HCT116 (cell line): ENCODE measurements around the gene C6orf62. TPM values are rescaled to one million over a fixed set of nuclear protein-coding genes. Genes with fewer than 3 reads are reported as not detected.

Source experiments
- ATAC-seq: fragments of 200-7000 bp; cut with Tn5 transposase; 2 replicates; pipeline ENCODE4 v1.9.1; 2020; ENCODE audit warnings: mild to moderate bottlenecking, moderate library complexity
- BruUV-seq: library from RNA; stranded (reverse); fragments of 400-500 nt; replicated peaks from 2 replicates; lab custom pipeline; 2021; lab: Mats Ljungman, UMichigan
- CTCF ChIA-PET: fragments of 300-600 bp; sonication (Branson Sonifier 250); formaldehyde crosslinking; loops from one replicate; lab custom pipeline; 2021; ENCODE audit warnings: antibody characterized with exemption; lab: Charles Lee
- POLR2A ChIA-PET: fragments of 300-600, 350-600 bp; sonication (Branson Sonifier 250); formaldehyde crosslinking; loops from one replicate; lab custom pipeline; 2021; ENCODE audit warnings: antibody characterized with exemption; lab: Charles Lee
- RAD21 ChIA-PET, 2 experiments: fragments of 300-600 bp; sonication (Branson Sonifier 250); formaldehyde crosslinking; loops; one replicate each; lab custom pipeline; 2023; ENCODE audit warnings: low total read pairs in 2 of 2; ENCODE audit not compliant: uncharacterized antibody in 2 of 2, unreplicated experiment in 2 of 2, low non-redundant PET in 1 of 2; lab: Charles Lee
- DNase-seq: peaks from one replicate; pipeline ENCODE4 v3.0.0-alpha.2; 2010; ENCODE audit warnings: low read depth, low spot score
- H2AFZ ChIP-seq: fragments of 200-600 bp; shearing (Covaris generic), sonication (generic); 2 replicates; pipeline ENCODE4 v1.6.1; 2017; ENCODE audit warnings: low read depth, mixed run types, mixed read lengths, antibody characterized with exemption, low read length; ENCODE audit not compliant: poor library complexity, severe bottlenecking
- H3K27ac ChIP-seq: 2 replicates; pipeline ENCODE4 v1.5.1; 2012; ENCODE audit warnings: low read depth, low read length
- H3K27me3 ChIP-seq: fragments of 200-600 bp; sonication (generic); 2 replicates; pipeline ENCODE4 v1.6.1; 2016; ENCODE audit warnings: mixed run types, low read length, mixed read lengths; ENCODE audit not compliant: insufficient read depth
- H3K36me3 ChIP-seq, 2 experiments: fragments of 200-500 bp in 1 of 2; fragments of 200-600 bp in 1 of 2; sonication (Bioruptor generic) in 1 of 2; sonication (generic) in 1 of 2; 2 replicates each; pipeline versions ENCODE4 v1.5.1 to v1.6.1; 2014 to 2016; ENCODE audit warnings: low read length in 2 of 2, inconsistent platforms in 1 of 2, mixed read lengths in 1 of 2, mixed run types in 1 of 2; ENCODE audit not compliant: insufficient read depth in 2 of 2, control insufficient read depth in 1 of 2
- H3K4me1 ChIP-seq, 2 experiments: fragments of 200-600 bp in 1 of 2; sonication (generic) in 1 of 2; 2 replicates each; pipeline versions ENCODE4 v1.5.1 to v1.6.1; 2012 to 2017; ENCODE audit warnings: low read length in 2 of 2, inconsistent platforms in 1 of 2, mild to moderate bottlenecking in 1 of 2, mixed read lengths in 1 of 2, mixed run types in 1 of 2, moderate library complexity in 1 of 2; ENCODE audit not compliant: insufficient read depth in 2 of 2, control insufficient read depth in 1 of 2
- H3K4me2 ChIP-seq: fragments of 200-600 bp; sonication (generic); 2 replicates; pipeline ENCODE4 v1.6.1; 2017; ENCODE audit warnings: mixed run types, low read length, mixed read lengths
- H3K4me3 ChIP-seq, 2 experiments: fragments of 200-600 bp in 1 of 2; sonication (generic) in 1 of 2; replicated peaks in 1 of 2; 2 replicates each; pipeline ENCODE4 v1.5.1; 2011 to 2016; ENCODE audit warnings: low read length in 2 of 2, control low read depth in 1 of 2, low read depth in 1 of 2, mild to moderate bottlenecking in 1 of 2, mixed read lengths in 1 of 2, mixed run types in 1 of 2
- H3K79me2 ChIP-seq: fragments of 200-600 bp; sonication (generic); 2 replicates; pipeline ENCODE4 v1.6.1; 2017; ENCODE audit warnings: mild to moderate bottlenecking, mixed run types, low read length, moderate library complexity, mixed read lengths; ENCODE audit not compliant: insufficient read depth
- H3K9ac ChIP-seq: fragments of 200-600 bp; sonication (generic); 2 replicates; pipeline ENCODE4 v1.6.1; 2016; ENCODE audit warnings: low read length, mixed read lengths
- H3K9me2 ChIP-seq: fragments of 200-600 bp; sonication (generic), shearing (Covaris generic); 2 replicates; pipeline ENCODE4 v1.6.1; 2017; ENCODE audit warnings: mixed run types, mild to moderate bottlenecking, moderate library complexity; ENCODE audit not compliant: insufficient read depth
- H3K9me3 ChIP-seq, 2 experiments: fragments of 200-500 bp in 1 of 2; fragments of 200-600 bp in 1 of 2; sonication (Bioruptor generic) in 1 of 2; sonication (generic) in 1 of 2; 2 replicates each; pipeline ENCODE4 v1.6.1; 2014 to 2017; ENCODE audit warnings: low read length in 2 of 2, mixed read lengths in 2 of 2, inconsistent platforms in 1 of 2, low read depth in 1 of 2, mild to moderate bottlenecking in 1 of 2, mixed run types in 1 of 2, moderate library complexity in 1 of 2; ENCODE audit not compliant: control insufficient read depth in 1 of 2, insufficient read depth in 1 of 2
- H4K20me1 ChIP-seq: fragments of 200-600 bp; sonication (generic), shearing (Covaris generic); 2 replicates; pipeline ENCODE4 v1.6.1; 2017; ENCODE audit warnings: mixed run types, mild to moderate bottlenecking, moderate library complexity; ENCODE audit not compliant: insufficient read depth
- ATF3 ChIP-seq: IDR thresholded peaks from 2 replicates; pipeline ENCODE4 v1.6.1; 2012
- CBX3 ChIP-seq: IDR thresholded peaks from 2 replicates; pipeline ENCODE4 v1.6.1; 2012; ENCODE audit warnings: low read depth
- CEBPB ChIP-seq: IDR thresholded peaks from 2 replicates; pipeline ENCODE4 v1.6.1; 2012; ENCODE audit warnings: low read depth
- ELF1 ChIP-seq: IDR thresholded peaks from 2 replicates; pipeline ENCODE4 v1.6.1; 2012; ENCODE audit warnings: low read depth, borderline replicate concordance
- EZH2 ChIP-seq: fragments of 200-600 bp; sonication (generic); IDR thresholded peaks from 2 replicates; pipeline ENCODE4 v1.6.1; 2017; ENCODE audit warnings: antibody characterized with exemption, mixed run types
- EZH2phosphoT487 ChIP-seq: fragments of 200-600 bp; IDR thresholded peaks from 2 replicates; pipeline ENCODE4 v1.6.1; 2018; ENCODE audit warnings: antibody characterized with exemption, borderline replicate concordance
- FOSL1 ChIP-seq: IDR thresholded peaks from 2 replicates; pipeline ENCODE4 v1.6.1; 2012; ENCODE audit warnings: low read depth
- JUND ChIP-seq: IDR thresholded peaks from 2 replicates; pipeline ENCODE4 v1.6.1; 2012
- REST ChIP-seq: IDR thresholded peaks from 2 replicates; pipeline ENCODE4 v1.6.1; 2012; ENCODE audit warnings: low read depth
- SIN3A ChIP-seq: IDR thresholded peaks from 2 replicates; pipeline ENCODE4 v1.6.1; 2012; ENCODE audit warnings: low read depth
- SP1 ChIP-seq: IDR thresholded peaks from 2 replicates; pipeline ENCODE4 v1.6.1; 2012; ENCODE audit warnings: low read depth
- SRF ChIP-seq: IDR thresholded peaks from 2 replicates; pipeline ENCODE4 v1.6.1; 2012; ENCODE audit warnings: low read depth
- YY1 ChIP-seq: IDR thresholded peaks from 2 replicates; pipeline ENCODE4 v1.6.1; 2011; ENCODE audit warnings: low read length, low read depth, moderate library complexity, mild to moderate bottlenecking; ENCODE audit not compliant: insufficient replicate concordance; ENCODE audit errors: extremely low read depth
- ZFX ChIP-seq: fragments of 450-650 bp; IDR thresholded peaks from 2 replicates; pipeline ENCODE4 v1.6.1; 2017
- intact Hi-C: fragments of 100-400 bp; cut with micrococcal nuclease; formaldehyde crosslinking; loops from 2 replicates; pipeline ENCODE4 v1.10.0; 2022
- total RNA-seq: library from RNA; stranded (reverse); gene quantifications from one replicate; pipeline ENCODE4 v1.2.1, GENCODE V29; 2021; ENCODE audit not compliant: unreplicated experiment

The C6orf62 gene
- total RNA-seq, 1 experiment from 2014 or later, result 103 TPM

- Histone ChIP-seq H3K27me3 (no peaks in the 10 kb centered on the region), H3K4me1 (no peaks in the 10 kb centered on the region), H3K9me2 (no peaks in the 10 kb centered on the region), H3K27ac (no peak overlapping the region), H3K9ac (no peak overlapping the region), H3K4me2 (no peak overlapping the region), H3K79me2 (peaks cover 10% of the 10 kb centered on the region; the same call in 1 of the 2 replicates), H3K9me3 (no peaks in the 10 kb centered on the region), H3K36me3 (peaks cover 3 to 23% of the 10 kb centered on the region in 2 experiments; a peak in 2 of 4 replicates), H3K4me3 (no peak overlapping the region), H2AFZ (no peak overlapping the region), H4K20me1 (no peaks in the 10 kb centered on the region)
- DNase-seq (no peak), ATAC-seq (no peak)
- TF ChIP-seq FOSL1, result no peak
- TF ChIP-seq SRF, result no peak
- no peak for TF ChIP-seq SIN3A
- no peak for TF ChIP-seq YY1
- no peak for TF ChIP-seq SP1
- no peak for TF ChIP-seq ELF1
- no peak for TF ChIP-seq EZH2
- TF ChIP-seq ZFX, result no peak
- no peak for TF ChIP-seq REST
- no peak for TF ChIP-seq ATF3
- TF ChIP-seq JUND, result no peak
- no peak for TF ChIP-seq CBX3
- TF ChIP-seq CEBPB, result no peak
- TF ChIP-seq EZH2phosphoT487, result no peak
- ChIA-PET CTCF (no interaction called here), POLR2A (no interaction called here), RAD21 (no interaction called here)
- no TSS peak for BruUV-seq
- intact Hi-C loops, result no loop called here
Measured at GRCh38 chr6:24655215-24655614, 63.7 kb downstream of the C6orf62 start.

Other genes with a start within 250 kb of the C6orf62 start
- 2.1 TPM for gene GPLD1, start 229.6 kb downstream of the C6orf62 start, total RNA-seq
- gene ALDH5A1, start 224.2 kb downstream of the C6orf62 start, total RNA-seq, result 10.0 TPM
- 0.49 TPM for gene KIAA0319, start 73.0 kb downstream of the C6orf62 start, total RNA-seq
- 30.2 TPM for gene TDP2, start 52.3 kb downstream of the C6orf62 start, total RNA-seq
- 33.5 TPM for gene ACOT13, start 52.1 kb downstream of the C6orf62 start, total RNA-seq
- gene GMNN, start 55.8 kb upstream of the C6orf62 start, total RNA-seq, result 54.9 TPM
- gene ARMH2, start 79.8 kb upstream of the C6orf62 start, total RNA-seq, result not detected
- 0.44 TPM for gene RIPOR2, start 216.8 kb upstream of the C6orf62 start, total RNA-seq